OCI-LY3 (cell line): Measurements from ENCODE around the gene PEX11G.

Experiments used
- CTCF ChIP-seq: fragments of 200-600, 300-600 bp; sonication (generic); IDR thresholded peaks from 2 replicates; pipeline ENCODE4 v1.5.1; 2014; ENCODE audit warnings: antibody characterized with exemption, low read length, low read depth
- EZH2phosphoT487 ChIP-seq: fragments of 200-600 bp; shearing (Covaris generic); IDR thresholded peaks from 2 replicates; pipeline ENCODE4 v1.6.1; 2018; ENCODE audit warnings: antibody characterized with exemption, mixed run types, low read depth

GRCh38 chr19:7520131-7521051 lies 31.6 kb upstream of the PEX11G start:
- TF ChIP-seq CTCF (no peak), EZH2phosphoT487 (no peak)
